GM12801 (cell line): ENCODE results near the gene HNRNPL.

Experiments used
- CTCF ChIP-seq: IDR thresholded peaks from one replicate; pipeline ENCODE4 v1.5.1; 2011; ENCODE audit warnings: control low read depth; ENCODE audit not compliant: insufficient read length; ENCODE audit errors: extremely low read depth

Gene HNRNPL

GRCh38 chr19:38849860-38850435, at the start of gene HNRNPL:
TSS of gene HNRNPL (minus strand) at chr19:38849986. CDS start at chr19:38849966, 20 bp downstream.
- TF ChIP-seq CTCF = no peak

GRCh38 chr19:38898788-38899446, 49.1 kb upstream of the HNRNPL start:
- no peak for TF ChIP-seq CTCF

GRCh38 chr19:38894968-38895367, 45.2 kb upstream of the HNRNPL start:
- TF ChIP-seq CTCF = no peak

- no peak for TF ChIP-seq CTCF
Observed at GRCh38 chr19:38893341-38893771, 43.6 kb upstream of the HNRNPL start.

- TF ChIP-seq CTCF = no peak
Observed at GRCh38 chr19:38892841-38893240, 43.1 kb upstream of the HNRNPL start.

GRCh38 chr19:38891771-38892170, 42.0 kb upstream of the HNRNPL start:
- TF ChIP-seq CTCF = no peak

- TF ChIP-seq CTCF = no peak
Observed at GRCh38 chr19:38890686-38891085, 40.9 kb upstream of the HNRNPL start.

GRCh38 chr19:38889803-38890202, 40.0 kb upstream of the HNRNPL start:
- TF ChIP-seq CTCF = no peak
